G401.6 (cell line): Measurements from ENCODE around the gene SLIT3.

ENCODE experiments used
- FAIRE-seq: peaks from 2 replicates; lab custom pipeline; 2012; peaks lifted over from hg19 to GRCh38; lab: Jason Lieb, UNC

Gene SLIT3

DNA sequence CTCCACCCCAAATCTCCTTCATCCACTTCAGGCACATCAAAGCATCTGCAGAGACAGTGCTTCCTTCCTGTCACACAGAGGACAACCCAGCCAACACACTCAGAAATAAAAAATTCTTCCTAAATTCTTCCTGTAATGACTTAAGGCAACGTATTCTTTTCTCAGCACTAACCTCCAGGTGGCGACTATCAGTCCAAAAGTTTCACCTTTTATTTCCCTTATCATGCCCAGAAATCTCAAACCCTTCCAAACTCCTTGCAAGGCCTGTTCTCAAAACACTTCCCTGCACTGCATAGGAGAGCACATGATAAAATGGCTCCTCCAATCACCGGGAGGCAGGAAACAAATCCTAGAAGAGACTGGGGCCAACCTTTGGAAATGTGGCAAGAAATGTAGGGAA is 35.1 kb downstream of the SLIT3 start:
- no peak for FAIRE-seq

GRCh38 chr5:169263591-169263990 is 37.3 kb downstream of the SLIT3 start:
- no peak for FAIRE-seq

- FAIRE-seq, result no peak
Observed at GRCh38 chr5:169260896-169261569, 39.9 kb downstream of the SLIT3 start.

- FAIRE-seq, result no peak
Observed at GRCh38 chr5:169258372-169259000, 42.5 kb downstream of the SLIT3 start.

- FAIRE-seq, result no peak
Observed at GRCh38 chr5:169256191-169256590, 44.7 kb downstream of the SLIT3 start.

DNA sequence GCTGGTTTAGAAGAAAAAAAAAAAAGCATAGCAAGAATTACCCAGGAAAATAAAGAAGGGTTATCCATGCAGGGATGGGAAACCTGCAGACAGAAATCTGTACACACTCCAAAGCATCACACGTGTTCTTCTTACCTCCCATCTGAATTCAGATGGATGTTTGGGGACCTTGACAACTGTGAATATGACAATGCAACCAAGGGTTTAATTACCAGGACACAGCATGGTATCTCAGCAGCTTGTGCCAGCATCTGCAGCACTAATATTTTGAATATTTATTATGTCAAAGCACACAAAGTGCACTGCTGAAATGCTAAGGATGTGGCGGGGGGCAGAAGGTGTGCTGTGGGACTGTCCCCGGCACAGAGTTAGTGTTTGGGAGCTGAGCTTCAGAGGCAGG is 47.9 kb downstream of the SLIT3 start:
- no peak for FAIRE-seq

DNA sequence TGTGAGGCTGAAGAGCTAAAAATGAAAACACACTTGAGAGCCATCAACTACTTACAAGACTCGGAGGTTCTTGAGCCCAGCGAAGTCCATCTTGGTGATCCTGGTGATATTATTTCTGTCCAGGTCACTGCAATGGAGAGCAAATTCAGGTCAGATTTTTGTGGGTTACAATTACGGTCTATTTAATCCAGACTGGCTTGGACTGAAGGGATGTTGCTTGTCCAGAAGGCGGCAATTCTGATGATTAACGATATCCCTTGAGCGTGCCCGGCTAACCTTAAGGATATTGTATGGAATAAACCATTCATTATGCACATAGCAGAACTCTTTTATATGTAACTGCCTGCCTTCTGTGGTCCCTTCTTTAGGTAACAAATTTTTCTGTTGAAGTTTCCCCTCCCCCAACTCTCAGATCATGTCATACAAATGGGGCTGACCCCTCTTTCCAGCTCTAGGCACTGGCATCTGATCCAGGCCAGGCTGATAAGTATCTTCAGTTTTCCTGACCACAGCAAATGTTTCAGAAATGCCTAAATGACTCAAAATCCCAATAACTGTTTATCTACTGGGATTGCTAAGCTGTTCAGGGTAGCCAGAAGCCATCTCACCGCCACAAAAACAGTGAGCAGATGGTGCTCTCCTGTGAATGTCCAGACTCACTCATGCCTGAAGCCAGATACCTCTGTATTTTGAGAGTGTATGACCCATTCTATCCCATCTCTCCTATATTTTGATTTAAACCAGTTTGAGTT is 49.4 kb downstream of the SLIT3 start:
- no peak for FAIRE-seq

GRCh38 chr5:169250887-169251286 is 50.1 kb downstream of the SLIT3 start:
- no peak for FAIRE-seq

DNA sequence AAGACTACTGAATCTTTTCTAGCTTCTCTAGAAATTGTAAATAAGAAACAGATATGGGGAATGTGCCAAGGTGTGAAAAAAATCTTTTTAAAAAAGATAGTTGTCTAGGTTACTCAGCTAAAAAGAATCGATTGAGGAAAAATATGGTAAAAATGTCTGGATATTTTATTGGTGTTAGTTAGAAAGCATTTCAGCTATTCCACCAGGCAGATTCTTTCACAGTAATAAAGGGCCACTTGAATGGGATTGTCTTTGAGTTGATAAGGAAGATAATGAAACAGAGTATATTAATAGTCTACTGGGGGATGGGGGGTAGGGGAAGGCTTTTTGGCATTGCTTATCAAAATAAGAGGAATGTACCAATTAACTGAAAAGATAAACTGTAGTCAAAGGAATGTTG is 51.9 kb downstream of the SLIT3 start:
- FAIRE-seq, result no peak

DNA sequence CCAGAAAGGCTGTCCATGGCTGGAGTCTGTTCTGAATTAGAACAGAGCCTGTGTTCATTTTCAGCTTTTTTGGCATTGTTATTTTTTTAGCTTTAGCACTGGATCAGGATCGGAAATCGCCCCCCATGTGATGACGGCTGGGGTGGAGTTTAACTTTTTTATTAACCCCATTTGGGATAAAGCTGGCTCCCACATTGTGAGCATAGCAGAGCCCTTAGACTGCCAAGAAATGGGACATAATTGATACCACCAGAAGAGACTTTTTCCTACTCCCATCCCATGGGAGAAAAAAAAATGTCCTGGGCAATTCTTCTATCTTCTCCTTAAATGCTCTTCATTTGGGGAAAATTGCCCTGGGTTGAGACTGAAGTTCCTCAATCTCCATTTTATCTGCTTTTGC is 52.4 kb downstream of the SLIT3 start:
- no peak for FAIRE-seq

DNA sequence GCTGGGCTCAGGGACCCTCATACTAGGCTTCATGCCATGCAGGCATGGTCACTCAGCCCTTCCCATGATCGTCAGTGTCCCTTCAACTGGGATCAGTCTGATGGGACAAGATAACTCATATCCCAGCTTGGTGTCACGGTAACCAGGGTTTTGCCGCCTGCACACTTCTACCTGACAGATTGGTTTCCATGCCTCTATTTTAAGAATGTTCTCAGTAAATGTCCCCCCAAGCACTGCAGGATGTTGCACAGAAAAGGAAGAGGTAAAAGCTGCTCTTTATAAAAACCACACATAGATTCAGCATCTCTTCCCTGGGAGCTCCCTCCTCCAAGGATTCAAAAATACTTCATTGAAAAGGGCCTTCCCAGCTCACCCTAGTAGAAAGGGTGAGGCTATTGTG is 56.1 kb downstream of the SLIT3 start:
- FAIRE-seq, result no peak

GRCh38 chr5:169243651-169244422 is 57.1 kb downstream of the SLIT3 start:
- FAIRE-seq, result no peak

DNA sequence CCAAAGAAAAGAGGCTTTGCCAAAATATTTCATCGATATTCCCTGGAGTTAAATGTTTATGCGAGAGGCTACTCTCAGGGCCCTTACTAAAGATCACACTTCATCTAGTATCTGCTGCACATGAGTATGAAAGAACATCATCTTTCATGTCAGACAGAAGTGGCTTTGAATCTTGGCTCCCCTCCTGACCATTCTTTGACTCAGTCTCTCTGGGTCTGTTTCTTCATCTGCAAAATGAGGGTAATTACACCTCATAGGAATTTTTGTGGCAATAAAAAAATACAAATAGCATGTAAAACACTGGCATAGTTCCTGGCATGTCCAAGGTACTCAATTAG is 58.1 kb downstream of the SLIT3 start:
- FAIRE-seq, result no peak

- no peak for FAIRE-seq
Observed at GRCh38 chr5:169242175-169242848, 58.6 kb downstream of the SLIT3 start.

DNA sequence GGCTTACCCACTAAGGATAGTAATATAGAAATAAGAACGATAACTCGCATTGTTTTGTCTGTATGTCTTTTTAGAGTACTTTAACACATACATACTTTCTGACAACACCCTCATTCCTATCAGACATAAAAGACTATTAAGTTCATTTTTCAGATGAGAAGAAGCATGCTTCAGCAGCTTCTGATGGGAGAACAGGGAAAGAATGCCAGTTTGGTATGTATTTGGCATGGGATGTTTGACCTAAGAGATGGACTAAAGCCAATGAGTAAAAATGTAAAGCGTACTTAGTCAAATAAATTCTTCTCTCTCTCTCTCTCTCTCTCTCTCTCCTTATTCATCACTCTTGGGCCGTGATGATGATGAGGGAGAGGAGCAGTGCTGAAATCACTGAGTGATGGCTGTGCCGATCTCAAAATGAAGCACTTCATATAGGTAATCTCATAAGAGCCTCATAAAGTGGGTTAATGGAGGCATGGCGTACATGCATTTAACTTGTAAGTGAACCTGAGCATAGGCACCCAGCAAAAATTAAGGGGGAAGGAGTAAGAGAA is 71.5 kb downstream of the SLIT3 start:
- no peak for FAIRE-seq

GRCh38 chr5:169226895-169227294 is 74.0 kb downstream of the SLIT3 start:
- FAIRE-seq, result no peak

DNA sequence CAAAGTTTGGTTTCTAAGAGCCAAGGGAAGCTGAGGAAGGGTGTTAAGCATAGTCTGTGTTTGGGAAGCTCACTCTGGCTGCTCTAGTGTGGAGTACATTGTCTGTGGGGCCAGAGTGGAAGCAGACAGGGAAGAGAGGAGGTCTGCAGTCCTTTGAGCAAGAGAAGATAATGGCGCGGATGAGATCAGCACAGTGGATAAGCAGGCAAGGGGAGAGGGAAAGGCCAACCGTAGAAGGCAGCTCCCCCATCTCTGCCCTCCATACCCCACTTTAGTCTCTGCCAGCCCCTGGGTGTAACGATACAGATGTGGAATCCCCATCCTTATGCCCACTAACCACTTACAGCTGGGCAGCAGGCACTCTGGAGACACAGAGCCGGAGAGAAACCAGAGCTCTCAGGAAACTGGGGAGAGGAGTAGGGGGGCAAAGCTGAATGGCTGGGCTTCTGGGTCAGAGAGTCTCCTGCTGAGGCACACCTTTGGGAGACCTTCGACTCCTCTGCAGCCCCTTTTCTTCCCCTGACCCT is 75.0 kb downstream of the SLIT3 start:
- FAIRE-seq, result no peak

DNA sequence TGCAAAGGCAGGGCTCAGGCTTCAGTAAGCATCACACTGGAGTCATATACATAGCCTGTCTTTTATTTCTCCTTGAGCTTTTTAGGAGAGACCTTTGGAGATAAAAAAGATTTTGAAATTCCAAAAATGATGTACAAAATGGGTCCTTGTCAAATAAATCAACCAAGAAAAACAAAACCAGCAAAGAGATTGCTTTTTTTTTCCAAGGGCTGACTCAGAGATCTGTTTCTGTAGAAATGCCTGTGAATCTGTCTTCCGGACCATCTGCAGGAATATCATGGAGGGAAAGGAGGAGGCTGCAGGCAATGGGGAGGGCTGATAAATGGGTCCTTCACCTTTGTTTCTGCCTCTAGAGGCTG is 77.4 kb downstream of the SLIT3 start:
- FAIRE-seq, result no peak

DNA sequence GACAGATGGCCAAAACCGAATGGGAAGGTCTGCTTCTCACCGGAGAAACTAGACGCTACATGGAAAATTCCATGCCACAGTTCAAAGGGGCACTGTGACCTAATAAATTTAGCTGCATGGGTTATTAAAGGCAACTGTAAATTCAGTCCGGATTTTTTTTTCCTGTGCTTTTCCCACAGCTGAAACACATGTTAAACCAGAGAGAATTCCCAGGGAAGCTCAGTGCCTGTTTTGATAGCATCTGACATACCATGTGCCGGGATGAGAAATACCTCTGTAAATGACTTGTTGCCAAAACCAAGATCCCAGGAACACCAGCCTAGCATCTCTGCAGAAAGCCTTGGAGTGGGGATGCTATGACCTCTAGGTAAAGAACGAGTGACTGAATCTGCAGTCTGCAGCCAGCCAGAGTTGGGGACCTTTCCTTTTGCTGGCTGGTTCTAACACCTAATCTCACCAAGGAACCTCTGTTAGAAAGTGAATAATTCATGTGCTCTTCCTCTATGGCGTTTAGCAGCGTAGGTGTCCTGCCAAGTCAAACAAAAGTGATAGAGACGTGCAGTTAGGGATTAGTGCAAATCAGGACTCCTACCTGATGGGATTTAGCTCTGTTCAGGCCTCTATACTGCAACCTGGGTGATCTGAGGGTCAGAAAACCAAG is 77.9 kb downstream of the SLIT3 start:
- FAIRE-seq, result no peak

- no peak for FAIRE-seq
Observed at GRCh38 chr5:169221519-169221918, 79.4 kb downstream of the SLIT3 start.

DNA sequence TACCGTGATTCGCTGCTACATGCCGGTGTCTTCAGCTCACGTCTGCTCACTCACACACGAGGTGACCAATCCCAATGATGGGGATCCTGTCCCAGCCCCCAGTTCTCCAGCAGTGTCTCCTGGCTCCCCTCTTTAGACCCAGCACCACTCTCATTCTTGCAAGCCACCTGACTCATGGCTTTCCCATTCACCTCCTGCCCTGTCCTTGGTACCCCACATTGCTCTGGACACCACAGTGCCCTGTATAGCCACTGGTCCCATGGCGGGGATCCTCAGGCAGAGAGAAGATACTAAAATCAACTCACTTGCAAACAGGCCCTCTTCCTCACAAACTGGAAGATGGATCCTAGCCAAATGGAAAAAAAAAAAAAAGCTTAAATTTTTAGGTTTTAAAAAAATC is 81.0 kb downstream of the SLIT3 start:
- FAIRE-seq, result no peak
